Adrenal gland (tissue), 12 donors: ENCODE data around the gene CTLA4. TPM values are rescaled to one million over a fixed set of nuclear protein-coding genes. Genes with fewer than 3 reads are reported as not detected.

Experiments used
- DNase-seq, 7 donors: peaks; one replicate each; pipeline ENCODE4 v3.0.0-alpha.2; 2019 to 2020
- H3K27ac ChIP-seq, 5 donors: fragments of 200-600 bp; sonication (generic) in 4 of 5; 1 replicate in 3 of 5; 2 replicates in 2 of 5; pipeline versions ENCODE4 v1.5.1 to v1.8.0; 2016 to 2020; ENCODE audit warnings: mild to moderate bottlenecking in 1 of 5
- H3K27me3 ChIP-seq: fragments of 200-600 bp; 2 replicates; pipeline ENCODE4 v1.8.0; 2021
- H3K36me3 ChIP-seq, 2 donors: fragments of 200-600 bp; replicated peaks in 1 of 2; 1 replicate in 1 of 2; 2 replicates in 1 of 2; pipeline versions ENCODE4 v1.5.1 to v1.8.0; 2018 to 2022
- H3K4me1 ChIP-seq, 2 donors: fragments of 200-600 bp; replicated peaks in 1 of 2; 1 replicate in 1 of 2; 2 replicates in 1 of 2; pipeline versions ENCODE4 v1.5.1 to v1.8.0; 2018 to 2021
- H3K4me3 ChIP-seq, 4 donors: fragments of 200-600 bp; sonication (generic) in 3 of 4; one replicate each; pipeline ENCODE4 v1.5.1; 2016 to 2018
- H3K9me3 ChIP-seq, 3 donors: fragments of 200-600 bp; sonication (generic) in 1 of 3; replicated peaks in 1 of 3; 1 replicate in 2 of 3; 2 replicates in 1 of 3; pipeline versions ENCODE4 v1.5.1 to v1.8.0; 2016 to 2021
- POLR2A ChIP-seq, 2 donors: fragments of 450-650 bp; IDR thresholded peaks; one replicate each; pipeline ENCODE4 v1.6.1; 2017; ENCODE audit warnings: antibody characterized with exemption in 2 of 2, mild to moderate bottlenecking in 2 of 2, moderate library complexity in 1 of 2
- WGBS, 4 donors: extraction: QIAGEN DNeasy Blood & Tissue Kit in 2 of 4; methylation state at CpG; one replicate each; pipeline versions ENCODE4 v1.1.5 to v1.1.7; 2013 to 2017; 5-methylcytosine and 5-hydroxymethylcytosine counted together
- intact Hi-C, 2 donors: fragments of 100-400 bp; cut with DNase I; formaldehyde crosslinking; loops; one replicate each; pipeline versions ENCODE4 v1.14.1 to v1.15.0; 2022 to 2023
- polyA plus RNA-seq, 3 donors: library from polyadenylated mRNA; stranded (reverse); fragments of 200-250 nt in 2 of 3; fragments of 350-450 nt in 1 of 3; fragmentation: Illumina TruSeq in 1 of 3; extraction: RNeasy Lipid Tissue Mini Kit (QIAGEN cat#74804) in 1 of 3; gene quantifications; one replicate each; pipeline ENCODE4 v1.2.3, GENCODE V29; 2013 to 2014
- total RNA-seq, 9 donors: library from RNA; depleted of rRNA in 4 of 9; stranded (reverse); fragments of >200 nt in 4 of 9; fragments of 120-200 nt in 1 of 9; fragmentation: NEBNext Ultra II Directional in 1 of 9; extraction: Animal tissue kit (Norgen Biotek cat#: 25700) in 1 of 9; gene quantifications; one replicate each; pipeline versions ENCODE4 v1.1.0 to v1.2.4, GENCODE V29; 2013 to 2023
- TF ChIP-seq, protein P1 (sequence below), 6 experiments: fragments of 450-650 bp in 4 of 6; fragments of 200-600 bp in 2 of 6; sonication (generic) in 1 of 6; IDR thresholded peaks; 1 replicate in 5 of 6; 2 replicates in 1 of 6; pipeline versions ENCODE4 v1.5.1 to v1.8.0; 2016 to 2021; ENCODE audit warnings: antibody characterized with exemption in 6 of 6, mild to moderate bottlenecking in 2 of 6, moderate library complexity in 1 of 6
- donor health status: healthy with polysubstance abuse.
- donor health status: Bipolar disorder and iron deficiency.
- donor health status: DM: yes; HTN: yes; CAD: no.
- donor health status: DM: no; HTN: no; CAD: no.
- donor health status: DM: no; HTN: no; CAD: no.
- donor health status: DM: yes; HTN: yes; CAD: no.

CTLA4 gene
- total and polyA plus RNA-seq, 12 donors, result 0.03 to 0.50 (median 0.10) TPM; not detected in 8

- Histone ChIP-seq H3K4me3 (no peak overlapping the region), H3K27me3 (no peaks in the 10 kb centered on the region), H3K27ac (no peak overlapping the region), H3K4me1 (no peaks in the 10 kb centered on the region), H3K9me3 (no peaks in the 10 kb centered on the region), H3K36me3 (no peaks in the 10 kb centered on the region)
- 82 to 97% (median 86%) methylated on average over 1 of the region's 1 CpG for WGBS, 4 donors
- intact Hi-C loops, result no loop called here
- TF ChIP-seq POLR2A (IDR thresholded peaks at IDR 0.05), result no peak
- TF ChIP-seq, protein P1, sequence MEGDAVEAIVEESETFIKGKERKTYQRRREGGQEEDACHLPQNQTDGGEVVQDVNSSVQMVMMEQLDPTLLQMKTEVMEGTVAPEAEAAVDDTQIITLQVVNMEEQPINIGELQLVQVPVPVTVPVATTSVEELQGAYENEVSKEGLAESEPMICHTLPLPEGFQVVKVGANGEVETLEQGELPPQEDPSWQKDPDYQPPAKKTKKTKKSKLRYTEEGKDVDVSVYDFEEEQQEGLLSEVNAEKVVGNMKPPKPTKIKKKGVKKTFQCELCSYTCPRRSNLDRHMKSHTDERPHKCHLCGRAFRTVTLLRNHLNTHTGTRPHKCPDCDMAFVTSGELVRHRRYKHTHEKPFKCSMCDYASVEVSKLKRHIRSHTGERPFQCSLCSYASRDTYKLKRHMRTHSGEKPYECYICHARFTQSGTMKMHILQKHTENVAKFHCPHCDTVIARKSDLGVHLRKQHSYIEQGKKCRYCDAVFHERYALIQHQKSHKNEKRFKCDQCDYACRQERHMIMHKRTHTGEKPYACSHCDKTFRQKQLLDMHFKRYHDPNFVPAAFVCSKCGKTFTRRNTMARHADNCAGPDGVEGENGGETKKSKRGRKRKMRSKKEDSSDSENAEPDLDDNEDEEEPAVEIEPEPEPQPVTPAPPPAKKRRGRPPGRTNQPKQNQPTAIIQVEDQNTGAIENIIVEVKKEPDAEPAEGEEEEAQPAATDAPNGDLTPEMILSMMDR (IDR thresholded peaks at IDR 0.05), result no peak
- DNase-seq, result no peak
Observed at GRCh38 chr2:203882551-203882950, 15.0 kb downstream of the CTLA4 start.

- Histone ChIP-seq H3K9me3 (no peaks in the 10 kb centered on the region), H3K4me3 (no peak overlapping the region), H3K4me1 (no peaks in the 10 kb centered on the region), H3K27me3 (no peaks in the 10 kb centered on the region), H3K36me3 (no peaks in the 10 kb centered on the region), H3K27ac (no peak overlapping the region)
- 70 to 80% (median 74%) methylated on average over 3 of the region's 3 CpGs for WGBS, 4 donors
- TF ChIP-seq, protein P1 (IDR thresholded peaks at IDR 0.05), result no peak
- TF ChIP-seq POLR2A (IDR thresholded peaks at IDR 0.05), result no peak
- intact Hi-C loops, result no loop called here
- no peak for DNase-seq
Observed at GRCh38 chr2:203886661-203887151, 19.1 kb downstream of the CTLA4 start.

- Histone ChIP-seq H3K27me3 (no peaks in the 10 kb centered on the region), H3K4me3 (no peak overlapping the region), H3K27ac (no peak overlapping the region), H3K9me3 (no peaks in the 10 kb centered on the region), H3K4me1 (no peaks in the 10 kb centered on the region), H3K36me3 (no peaks in the 10 kb centered on the region)
- DNase-seq, result no peak
- intact Hi-C loops, result no loop called here
- no peak for TF ChIP-seq POLR2A (IDR thresholded peaks at IDR 0.05)
- TF ChIP-seq, protein P1 (IDR thresholded peaks at IDR 0.05), result no peak
Observed at GRCh38 chr2:203887677-203888076, 20.1 kb downstream of the CTLA4 start.

DNA sequence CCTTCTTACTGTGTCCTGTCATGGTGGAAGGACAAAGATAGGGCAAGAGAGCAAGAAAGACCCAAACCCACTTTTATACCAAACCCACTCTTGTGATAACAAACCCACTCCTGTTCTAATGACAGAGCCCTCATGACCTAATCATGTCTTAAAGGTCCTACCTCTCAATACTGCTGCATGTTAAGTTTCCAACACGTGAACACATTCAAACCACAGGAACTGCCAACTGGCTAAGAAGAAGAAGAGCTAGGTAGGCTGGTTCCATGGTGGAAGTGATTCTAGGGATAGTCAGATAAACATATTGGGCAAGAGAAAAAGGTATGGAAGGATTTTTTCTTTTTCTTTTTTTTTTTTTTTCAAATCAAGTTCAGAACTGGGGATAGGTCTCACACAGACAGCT is 22.0 kb downstream of the CTLA4 start:
- no peaks in the 10 kb centered on the region for H3K9me3 ChIP-seq
- no peaks in the 10 kb centered on the region for H3K4me1 ChIP-seq
- WGBS, 4 donors, result 72 to 85% (median 81%) methylated on average over 1 of the region's 1 CpG
- TF ChIP-seq, protein P1 (IDR thresholded peaks at IDR 0.05), result no peak
- no peak for TF ChIP-seq POLR2A (IDR thresholded peaks at IDR 0.05)
- intact Hi-C loops, result no loop called here
- H3K27me3 ChIP-seq, result no peaks in the 10 kb centered on the region
- no peak for DNase-seq
- H3K36me3 ChIP-seq, result no peaks in the 10 kb centered on the region
- H3K4me3 ChIP-seq, result no peak overlapping the region
- no peak overlapping the region for H3K27ac ChIP-seq
